ENCODE results near the gene LPAR3.
"Not testable (repeated sequence)": the region's sequence is repeated elsewhere in the genome, so short reads cannot be mapped to it uniquely, and the experiment has no call there.

Gene LPAR3

GRCh38 chr1:84907095-84907827 is 14.3 kb upstream of the LPAR3 start:
- in situ Hi-C loops (cut with MboI; ENCODE audit: low sequenced_read_pairs, unreplicated experiment), result no loop called here
- no peak for DNase-seq (ENCODE audit: low spot score)
- TF ChIP-seq CTCF (IDR thresholded peaks at IDR 0.05; ENCODE audit: borderline replicate concordance, control extremely low read depth, extremely low read depth, insufficient read depth, missing control alignments), result no peak

GRCh38 chr1:84902727-84903126 is 9.7 kb upstream of the LPAR3 start:
- DNase-seq (ENCODE audit: low spot score); in situ Hi-C loops (cut with MboI; ENCODE audit: low sequenced_read_pairs, unreplicated experiment): not testable (repeated sequence)

GRCh38 chr1:84899969-84900368 is 7.0 kb upstream of the LPAR3 start:
- in situ Hi-C loops (cut with MboI; ENCODE audit: low sequenced_read_pairs, unreplicated experiment), result no loop called here
- no peak for TF ChIP-seq CTCF (IDR thresholded peaks at IDR 0.05; ENCODE audit: borderline replicate concordance, control extremely low read depth, extremely low read depth, insufficient read depth, missing control alignments)
- no peak for DNase-seq (ENCODE audit: low spot score)

- no peak for DNase-seq (ENCODE audit: low spot score)
- TF ChIP-seq CTCF (IDR thresholded peaks at IDR 0.05; ENCODE audit: borderline replicate concordance, control extremely low read depth, extremely low read depth, insufficient read depth, missing control alignments), result no peak
- in situ Hi-C loops (cut with MboI; ENCODE audit: low sequenced_read_pairs, unreplicated experiment), result no loop called here
These were observed 3.3 kb upstream of the LPAR3 start for GRCh38 chr1:84896279-84896678.

- in situ Hi-C loops (cut with MboI; ENCODE audit: low sequenced_read_pairs, unreplicated experiment), result no loop called here
- TF ChIP-seq CTCF (IDR thresholded peaks at IDR 0.05; ENCODE audit: borderline replicate concordance, control extremely low read depth, extremely low read depth, insufficient read depth, missing control alignments), result no peak
- no peak for DNase-seq (ENCODE audit: low spot score)
These were observed 2.4 kb downstream of the LPAR3 start for GRCh38 chr1:84890566-84890965.

GRCh38 chr1:84889437-84889836 is 3.6 kb downstream of the LPAR3 start:
- no peak for TF ChIP-seq CTCF (IDR thresholded peaks at IDR 0.05; ENCODE audit: borderline replicate concordance, control extremely low read depth, extremely low read depth, insufficient read depth, missing control alignments)
- no peak for DNase-seq (ENCODE audit: low spot score)
- in situ Hi-C loops (cut with MboI; ENCODE audit: low sequenced_read_pairs, unreplicated experiment), result no loop called here

GRCh38 chr1:84888753-84889152 is 4.3 kb downstream of the LPAR3 start:
- no peak for TF ChIP-seq CTCF (IDR thresholded peaks at IDR 0.05; ENCODE audit: borderline replicate concordance, control extremely low read depth, extremely low read depth, insufficient read depth, missing control alignments)
- in situ Hi-C loops (cut with MboI; ENCODE audit: low sequenced_read_pairs, unreplicated experiment), result no loop called here
- DNase-seq (ENCODE audit: low spot score), result no peak
